GM18508 (cell line): ENCODE data around the gene KCNG3.
A peak's percentile ranks its signal among the peaks of the same experiment; 100 is the strongest.

Source experiments
- ATAC-seq: cut with Tn5 transposase; IDR thresholded peaks from one replicate; pipeline ENCODE4 v1.9.1; 2021; ENCODE audit warnings: moderate number of reproducible peaks; ENCODE audit not compliant: insufficient read depth, unreplicated experiment

KCNG3 gene

GRCh38 chr2:42493468-42494354 lies at the start of gene KCNG3:
Gene KCNG3, minus strand, starts transcription at chr2:42493982. Its CDS starts 481 bp downstream, at chr2:42493501.
- no peak for ATAC-seq

DNA sequence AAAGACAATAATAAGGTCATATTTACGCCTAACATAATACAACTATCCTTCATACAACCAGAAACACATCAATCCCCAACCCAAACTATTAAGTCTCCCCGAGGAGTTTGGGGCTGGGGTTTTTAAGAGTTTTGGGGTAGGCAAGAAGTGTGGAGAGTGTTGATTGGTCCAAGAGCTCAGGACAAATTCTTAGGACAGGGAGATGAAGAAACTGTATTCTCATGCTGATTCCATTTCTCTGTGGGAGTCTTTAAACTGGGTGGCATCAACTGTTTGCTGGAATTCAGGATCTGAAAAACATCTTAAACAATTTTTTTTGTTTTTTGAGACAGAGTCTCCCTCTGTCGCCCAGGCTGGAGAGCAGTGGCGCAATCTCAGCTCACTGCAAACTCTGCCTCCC lies 49.1 kb upstream of the KCNG3 start:
- ATAC-seq = no peak

DNA sequence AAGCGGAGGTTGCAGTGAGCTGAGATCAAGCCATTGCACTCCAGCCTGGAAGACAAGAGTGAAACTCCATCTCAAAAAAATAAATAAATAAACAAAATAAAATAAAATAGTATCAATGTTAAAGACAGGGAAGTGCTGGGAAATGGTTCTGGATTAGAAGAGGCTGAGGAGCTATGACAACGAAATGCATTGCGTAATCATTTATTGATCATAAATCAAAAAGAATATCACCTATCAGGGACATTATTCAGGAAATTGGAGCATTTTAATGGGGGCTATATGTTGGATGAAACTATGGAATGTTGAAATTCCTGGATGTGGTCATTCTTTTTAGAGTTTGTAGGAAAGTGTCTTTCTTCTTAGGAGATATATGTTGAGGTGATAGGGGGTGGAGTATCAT lies 43.7 kb upstream of the KCNG3 start:
- ATAC-seq = no peak

GRCh38 chr2:42532397-42532796 lies 38.6 kb upstream of the KCNG3 start:
- ATAC-seq = no peak

- no peak for ATAC-seq
These were observed 29.6 kb upstream of the KCNG3 start for GRCh38 chr2:42523341-42523740.

DNA sequence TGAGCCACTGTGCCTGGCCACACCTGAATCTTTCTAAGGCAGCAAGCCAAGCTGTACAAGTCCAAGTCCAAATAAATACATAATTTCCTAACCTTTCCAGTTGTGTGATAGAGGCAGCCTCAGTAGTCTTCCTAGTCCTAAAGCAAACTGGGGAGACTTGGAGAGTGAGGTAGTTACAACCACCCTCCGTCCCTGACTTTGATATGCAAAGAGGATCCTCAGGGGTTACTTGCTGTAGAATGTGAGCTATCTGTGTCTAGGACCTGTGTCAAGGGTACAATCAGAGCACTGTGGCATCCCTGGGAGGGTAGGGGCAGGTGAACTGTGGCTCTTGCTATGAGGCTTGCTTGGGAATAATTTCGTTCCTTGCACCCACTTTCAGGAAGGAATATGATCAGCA lies 28.3 kb upstream of the KCNG3 start:
- no peak for ATAC-seq

- ATAC-seq = no peak
These were observed 25.8 kb upstream of the KCNG3 start for GRCh38 chr2:42519624-42520023.

DNA sequence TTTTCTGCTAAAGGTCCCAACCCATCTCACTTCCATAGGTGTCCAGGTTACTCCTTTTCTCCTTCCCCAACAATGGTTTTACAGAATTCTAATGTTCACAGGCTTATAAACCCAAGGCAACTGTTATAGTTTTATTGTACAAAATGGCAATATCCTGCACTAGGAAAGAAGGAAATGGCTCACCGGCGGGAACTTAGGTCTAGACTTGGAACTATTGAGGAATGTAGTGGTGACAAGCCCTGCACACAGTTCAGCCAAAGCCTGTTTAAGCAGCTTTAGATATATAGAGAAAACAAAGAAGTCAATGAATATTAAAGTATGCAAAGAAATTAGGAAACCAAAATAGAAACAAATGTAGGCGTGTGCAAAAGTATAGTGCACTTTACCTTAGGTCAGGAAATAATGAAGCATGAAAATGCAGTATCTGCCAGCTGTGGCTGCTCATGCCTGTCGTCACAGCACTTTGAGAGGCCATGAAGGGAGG lies 22.7 kb upstream of the KCNG3 start:
- ATAC-seq = no peak

DNA sequence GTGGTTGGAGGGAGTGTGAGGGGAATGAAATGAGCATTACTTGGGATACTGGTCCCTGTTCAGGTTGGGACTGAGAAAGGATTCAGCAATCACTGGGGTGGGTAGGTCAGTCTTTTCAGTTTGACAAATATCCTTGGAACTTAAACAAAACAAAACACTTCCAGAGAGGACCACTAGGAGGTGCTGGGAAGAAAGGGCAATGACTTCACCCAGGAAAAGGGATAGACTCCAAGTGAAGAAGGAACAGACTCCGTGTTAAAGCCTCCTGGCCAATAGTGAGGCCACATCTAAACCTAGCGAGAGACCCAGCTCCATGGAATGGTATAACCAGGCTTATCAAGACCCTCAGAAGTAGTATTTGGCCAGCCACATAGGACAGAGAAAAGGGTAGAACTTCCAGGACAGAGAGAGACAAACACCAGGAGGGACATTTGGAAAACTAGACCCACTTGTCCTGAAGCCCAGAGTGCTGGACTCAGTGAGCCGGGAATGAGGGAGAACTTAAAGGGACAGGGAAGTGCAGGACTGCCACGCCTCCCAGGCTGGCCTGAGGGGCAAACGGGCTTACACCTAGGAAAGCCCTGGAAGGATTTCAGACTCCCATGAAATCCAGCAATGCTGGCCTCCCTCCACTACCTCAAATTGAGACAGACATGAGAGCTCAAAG lies 19.6 kb upstream of the KCNG3 start:
- ATAC-seq = no peak

- no peak for ATAC-seq
These were observed 16.9 kb upstream of the KCNG3 start for GRCh38 chr2:42510608-42511243.

DNA sequence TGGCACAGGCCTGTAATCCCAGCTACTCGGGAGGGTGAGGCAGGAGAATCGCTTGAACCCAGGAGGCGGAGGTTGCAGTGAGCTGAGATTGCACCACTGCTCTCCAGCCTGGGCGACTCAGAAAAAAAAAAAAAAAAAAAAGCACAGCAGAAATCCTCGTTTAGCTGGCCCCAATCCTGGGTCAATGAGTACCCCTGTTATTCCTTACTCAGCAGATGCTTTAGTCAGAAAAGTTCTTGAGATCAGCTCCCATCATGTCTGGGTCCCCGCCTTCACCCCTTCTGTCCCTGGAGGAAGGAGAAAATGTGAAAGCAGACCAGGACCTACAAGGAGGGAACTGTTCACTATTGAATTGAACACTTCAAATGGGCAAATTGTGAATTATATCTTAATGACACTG lies 16.4 kb upstream of the KCNG3 start:
- no peak for ATAC-seq

DNA sequence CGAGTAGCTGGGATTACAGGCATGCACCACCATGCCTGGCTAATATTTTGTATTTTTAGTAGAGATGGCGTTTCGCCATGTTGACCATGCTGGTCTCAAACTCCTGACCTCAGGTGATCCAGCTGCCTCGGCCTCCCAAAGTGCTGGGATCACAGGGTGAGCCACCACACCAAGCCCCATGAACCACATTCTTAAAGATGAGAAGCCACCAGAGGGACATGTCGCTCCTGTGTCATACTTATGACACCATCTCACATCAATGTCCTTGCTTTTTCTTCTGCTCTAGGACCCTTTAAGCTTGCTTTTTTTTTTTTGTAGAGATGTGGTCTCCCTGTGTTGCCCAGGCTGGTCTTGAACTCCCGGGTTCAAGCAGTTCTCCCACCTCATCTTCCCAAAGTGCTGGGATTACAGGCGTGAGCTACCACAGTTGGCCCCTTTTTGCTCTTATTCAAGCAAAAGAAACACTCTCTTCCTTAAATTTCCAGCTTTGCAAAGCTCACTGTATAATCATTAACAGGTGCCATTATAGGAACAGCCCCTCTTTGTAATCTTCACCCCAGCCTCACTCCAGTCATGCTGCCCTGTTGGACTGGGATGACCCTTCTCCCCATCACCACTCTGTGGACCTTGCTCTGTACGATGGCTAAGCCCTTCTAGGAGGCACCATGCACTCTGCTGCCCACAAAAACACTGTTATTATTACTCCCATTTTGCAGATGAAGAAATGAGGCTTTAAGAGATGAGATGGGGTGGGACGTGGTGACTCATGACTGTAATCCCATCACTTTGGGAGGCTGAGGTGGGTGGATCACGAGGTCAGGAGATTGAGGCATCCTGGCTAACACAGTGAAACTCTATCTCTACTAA lies 10.8 kb upstream of the KCNG3 start:
- no peak for ATAC-seq

DNA sequence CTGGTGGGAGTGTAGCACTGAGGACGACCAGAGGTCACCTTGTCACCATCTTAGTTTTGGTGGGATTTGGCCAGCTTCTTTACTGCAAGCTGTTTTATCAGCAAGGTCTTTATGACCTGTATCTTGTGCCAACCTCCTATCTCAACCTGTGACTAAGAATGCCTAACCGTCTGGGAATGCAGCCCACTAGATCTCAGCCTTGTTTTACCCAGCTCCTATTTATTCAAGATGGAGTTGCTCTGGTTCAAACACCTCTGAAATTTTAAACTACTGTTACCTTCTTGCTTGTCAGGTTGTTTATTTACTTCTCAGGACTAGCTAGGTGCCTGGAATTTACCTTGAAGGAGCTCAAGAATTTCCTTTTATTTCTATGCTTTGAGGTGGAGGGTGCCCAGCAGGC lies 9.5 kb upstream of the KCNG3 start:
- ATAC-seq = no peak

DNA sequence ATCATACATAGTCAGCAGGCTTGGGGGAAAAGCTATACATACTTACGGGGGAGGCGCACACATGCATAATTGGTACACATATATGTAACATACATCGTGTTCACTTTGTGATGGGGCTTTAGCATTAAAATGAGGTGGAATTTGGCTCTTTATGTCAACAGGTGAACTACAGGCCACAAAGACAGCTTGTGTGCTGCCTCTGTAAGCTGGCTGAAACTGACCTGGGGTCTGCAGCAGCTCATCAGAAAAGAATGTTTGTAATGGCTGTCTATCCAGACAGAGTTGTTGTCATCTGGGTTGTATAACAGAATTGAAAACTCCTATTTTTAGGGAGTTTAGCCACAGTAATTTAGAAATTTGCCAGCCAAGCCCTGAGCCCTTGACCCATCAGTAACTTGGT lies 4.7 kb upstream of the KCNG3 start:
- ATAC-seq = no peak

DNA sequence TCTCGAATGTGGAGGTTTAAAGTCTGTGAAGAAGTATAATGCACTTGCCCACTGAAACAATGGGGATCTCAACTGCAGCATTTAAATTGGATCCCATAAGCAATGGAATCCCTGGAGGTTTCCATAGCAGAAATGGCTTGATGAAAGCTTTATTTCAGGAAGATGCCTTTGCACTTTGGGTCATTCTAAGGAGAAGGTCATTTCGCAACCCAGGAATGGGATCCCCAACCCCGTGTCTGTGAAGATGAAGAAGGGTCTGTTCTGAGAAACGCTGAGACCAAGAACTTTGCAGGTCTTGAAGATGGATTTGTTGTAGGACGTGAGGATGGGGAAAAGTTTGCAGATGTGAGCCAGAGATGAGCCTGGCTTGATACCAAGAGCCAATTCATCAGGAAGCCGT lies 1.8 kb upstream of the KCNG3 start:
- no peak for ATAC-seq

GRCh38 chr2:42495234-42495581 lies 1.4 kb upstream of the KCNG3 start:
- no peak for ATAC-seq

- peak; percentile 62 for ATAC-seq
These were observed 812 bp upstream of the KCNG3 start for GRCh38 chr2:42494355-42495233.

- ATAC-seq = no peak
These were observed 903 bp downstream of the KCNG3 start for GRCh38 chr2:42492691-42493467.

- ATAC-seq = no peak
These were observed 5.5 kb downstream of the KCNG3 start for GRCh38 chr2:42488297-42488696.
